ENCODE data around the gene FERMT3. TPM values are rescaled to one million over a fixed set of nuclear protein-coding genes. Genes with fewer than 3 reads are reported as not detected.

The FERMT3 gene
- total RNA-seq, 2 experiments from 2014 or later, result 176 to 178 TPM

DNA sequence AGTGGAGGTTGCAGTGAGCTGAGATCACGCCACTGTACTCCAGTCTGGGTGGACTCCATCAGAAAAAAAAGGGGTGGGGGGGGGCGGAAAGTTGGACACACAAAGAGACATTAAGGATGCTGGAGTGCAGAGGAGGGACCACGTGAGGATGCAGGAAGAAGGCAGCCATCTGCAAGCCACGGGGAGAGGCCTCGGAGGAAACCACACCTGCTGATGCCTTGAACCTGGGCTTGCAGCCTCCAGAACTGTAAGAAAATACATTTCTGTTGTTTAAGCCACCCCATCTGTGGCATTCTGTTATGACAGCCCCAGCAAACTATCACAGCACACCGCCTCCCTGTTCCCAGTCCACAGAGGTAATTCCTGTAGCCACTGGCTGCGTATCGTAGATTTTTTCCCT is 29.8 kb upstream of the FERMT3 start:
- CTCF ChIA-PET, result no interaction called here
- Mint-ChIP-seq H3K27me3 (ENCODE audit: low read depth) (no peaks in the 10 kb centered on the region), H3K27ac (no peak overlapping the region), H3K4me1 (ENCODE audit: low read depth) (peaks cover 29% of the 10 kb centered on the region), H3K4me3 (no peak overlapping the region), H3K36me3 (ENCODE audit: low read depth) (peaks cover 7% of the 10 kb centered on the region), H3K9me3 (peaks cover 8% of the 10 kb centered on the region)
- intact Hi-C loops (cut with micrococcal nuclease), result no loop called here
- DNase-seq, result no peak

DNA sequence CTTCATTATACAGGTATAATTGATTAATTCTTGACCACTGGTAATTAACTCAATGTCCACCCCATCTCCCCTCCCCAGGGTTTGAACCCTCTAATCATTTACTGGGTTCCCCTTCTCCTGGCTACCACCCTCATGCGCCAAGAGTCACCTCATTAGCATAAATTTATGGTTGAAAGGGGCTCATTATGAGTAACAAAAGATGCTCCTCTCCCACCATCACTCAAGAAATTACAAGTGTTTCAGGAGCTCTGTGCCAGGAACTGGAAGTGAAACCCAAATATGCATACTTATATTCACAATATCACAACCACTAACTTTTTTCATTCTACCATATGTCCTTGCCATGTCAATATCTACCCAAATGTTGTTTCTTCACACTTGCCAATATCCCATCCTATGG is 28.3 kb upstream of the FERMT3 start:
- intact Hi-C loops (cut with micrococcal nuclease), result no loop called here
- peaks cover 38% of the 10 kb centered on the region for H3K4me1 Mint-ChIP-seq (ENCODE audit: low read depth)
- DNase-seq, result no peak
- CTCF ChIA-PET, result no interaction called here
- H3K4me3 Mint-ChIP-seq, result no peak overlapping the region
- H3K27me3 Mint-ChIP-seq (ENCODE audit: low read depth), result no peaks in the 10 kb centered on the region
- peaks cover 8% of the 10 kb centered on the region for H3K9me3 Mint-ChIP-seq
- no peak overlapping the region for H3K27ac Mint-ChIP-seq
- H3K36me3 Mint-ChIP-seq (ENCODE audit: low read depth), result peaks cover 7% of the 10 kb centered on the region

DNA sequence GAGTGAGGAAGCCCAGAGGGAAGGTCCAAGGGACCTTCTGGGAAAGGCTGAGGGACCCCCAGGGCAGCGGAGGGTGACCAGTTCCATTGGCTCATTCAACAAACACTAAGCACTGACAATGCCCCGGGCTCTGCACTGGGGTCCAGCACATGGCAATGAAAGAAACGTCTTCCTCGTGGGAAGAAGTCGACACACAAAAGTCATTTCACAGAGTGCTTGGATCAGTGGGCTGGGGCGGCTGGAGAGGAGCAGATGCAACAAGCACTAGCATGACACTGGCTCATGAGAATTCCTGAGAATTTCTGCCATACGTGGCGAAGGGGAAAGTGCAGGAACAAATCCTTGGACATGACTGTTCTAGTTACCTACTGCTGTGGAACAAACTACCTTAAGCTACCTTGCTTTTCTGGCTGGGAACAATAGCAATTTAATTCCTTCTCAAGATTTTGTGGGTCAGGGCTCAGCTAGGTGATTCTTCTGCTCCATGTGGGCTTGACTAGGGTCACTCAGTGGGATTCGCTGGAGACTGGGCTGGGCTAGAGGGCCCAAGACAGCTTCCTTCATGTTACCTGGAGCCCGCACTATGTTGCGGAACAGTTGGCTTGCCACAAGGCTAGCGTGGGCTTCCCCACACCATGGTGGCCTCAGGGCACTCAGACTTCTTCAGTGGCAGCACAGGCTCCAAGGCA is 27.4 kb upstream of the FERMT3 start:
- no peak overlapping the region for H3K27ac Mint-ChIP-seq
- intact Hi-C loops (cut with micrococcal nuclease), result no loop called here
- H3K36me3 Mint-ChIP-seq (ENCODE audit: low read depth), result peaks cover 1% of the 10 kb centered on the region
- CTCF ChIA-PET, result no interaction called here
- H3K9me3 Mint-ChIP-seq, result peaks cover 2% of the 10 kb centered on the region
- peaks cover 47% of the 10 kb centered on the region for H3K4me1 Mint-ChIP-seq (ENCODE audit: low read depth)
- no peak for DNase-seq
- H3K4me3 Mint-ChIP-seq, result no peak overlapping the region
- no peaks in the 10 kb centered on the region for H3K27me3 Mint-ChIP-seq (ENCODE audit: low read depth)

DNA sequence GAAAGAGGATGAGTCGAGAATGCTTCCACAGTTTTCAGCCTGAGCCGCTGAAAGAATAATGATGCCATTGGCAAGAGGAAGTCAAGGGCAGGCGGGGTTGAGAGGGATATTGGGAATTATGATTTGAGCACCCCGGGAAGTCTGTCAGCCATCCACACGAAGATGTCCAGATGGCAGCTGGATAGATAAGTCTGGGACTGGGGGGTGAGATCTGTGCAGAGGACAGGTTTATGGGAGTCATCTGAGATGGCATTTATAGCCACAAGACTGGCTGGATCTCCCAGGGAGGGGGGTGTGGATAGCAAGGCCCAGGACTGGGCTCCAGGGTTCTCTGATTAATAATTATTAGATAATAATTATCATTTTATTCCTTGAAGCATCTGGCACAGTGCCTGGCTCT is 25.6 kb upstream of the FERMT3 start:
- H3K27ac Mint-ChIP-seq, result no peak overlapping the region
- no peaks in the 10 kb centered on the region for H3K27me3 Mint-ChIP-seq (ENCODE audit: low read depth)
- no peak for DNase-seq
- H3K36me3 Mint-ChIP-seq (ENCODE audit: low read depth), result peaks cover 2% of the 10 kb centered on the region
- CTCF ChIA-PET, result interaction anchor here (0.6 to 2.2 kb wide), 5 partner anchors 15 to 120 kb away, joined by 3 to 8 read pairs (median 4); partner anchors contain the start of gene FERMT3
- H3K9me3 Mint-ChIP-seq, result no peaks in the 10 kb centered on the region
- intact Hi-C loops (cut with micrococcal nuclease), result no loop called here
- peaks cover 54% of the 10 kb centered on the region for H3K4me1 Mint-ChIP-seq (ENCODE audit: low read depth)
- no peak overlapping the region for H3K4me3 Mint-ChIP-seq

- Mint-ChIP-seq H3K27me3 (ENCODE audit: low read depth) (no peaks in the 10 kb centered on the region), H3K9me3 (no peaks in the 10 kb centered on the region), H3K36me3 (ENCODE audit: low read depth) (peaks cover 4% of the 10 kb centered on the region), H3K4me1 (ENCODE audit: low read depth) (peaks cover 51% of the 10 kb centered on the region), H3K27ac (no peak overlapping the region), H3K4me3 (peak overlapping the region; percentile 43)
- CTCF ChIA-PET, result interaction anchor here (0.6 to 2.2 kb wide), 7 partner anchors 11 to 119 kb away, joined by 3 to 8 read pairs (median 3); partner anchors contain the start of gene FERMT3
- intact Hi-C loops (cut with micrococcal nuclease), result no loop called here
- DNase-seq, result peak; percentile 76
Observed at GRCh38 chr11:64181506-64182411, 24.8 kb upstream of the FERMT3 start.

DNA sequence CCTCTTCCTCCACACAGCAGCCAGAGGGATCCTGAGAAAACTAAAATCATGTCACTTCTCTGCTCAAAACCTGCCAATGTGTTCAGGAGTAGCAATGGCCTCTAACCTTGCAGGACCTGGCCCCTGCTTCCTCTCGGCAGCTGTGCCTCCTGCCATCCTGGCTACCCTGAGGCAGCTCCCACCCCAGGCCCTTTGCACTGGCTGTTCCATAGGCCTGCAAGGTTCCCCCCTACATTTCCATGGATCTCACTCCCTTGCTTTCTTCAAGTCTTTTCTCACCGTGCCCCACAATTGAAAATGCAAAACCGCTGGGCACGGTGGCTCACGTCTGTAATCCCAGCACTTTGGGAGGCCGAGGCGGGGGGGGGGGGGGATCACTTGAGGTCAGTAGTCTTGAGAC is 22.6 kb upstream of the FERMT3 start:
- H3K36me3 Mint-ChIP-seq (ENCODE audit: low read depth), result peaks cover 6% of the 10 kb centered on the region
- H3K27ac Mint-ChIP-seq, result no peak overlapping the region
- no peaks in the 10 kb centered on the region for H3K27me3 Mint-ChIP-seq (ENCODE audit: low read depth)
- intact Hi-C loops (cut with micrococcal nuclease), result no loop called here
- H3K4me1 Mint-ChIP-seq (ENCODE audit: low read depth), result peaks cover 43% of the 10 kb centered on the region
- H3K9me3 Mint-ChIP-seq, result no peaks in the 10 kb centered on the region
- CTCF ChIA-PET, result interaction anchor here (4.7 kb wide), 1 partner anchor 21 kb away, joined by 25 read pairs; no protein-coding TSS in a partner anchor
- no peak for DNase-seq
- peak overlapping the region; percentile 51 for H3K4me3 Mint-ChIP-seq

GRCh38 chr11:64185175-64185692 is 21.3 kb upstream of the FERMT3 start:
- peak overlapping the region; percentile 94 for H3K27ac Mint-ChIP-seq

DNA sequence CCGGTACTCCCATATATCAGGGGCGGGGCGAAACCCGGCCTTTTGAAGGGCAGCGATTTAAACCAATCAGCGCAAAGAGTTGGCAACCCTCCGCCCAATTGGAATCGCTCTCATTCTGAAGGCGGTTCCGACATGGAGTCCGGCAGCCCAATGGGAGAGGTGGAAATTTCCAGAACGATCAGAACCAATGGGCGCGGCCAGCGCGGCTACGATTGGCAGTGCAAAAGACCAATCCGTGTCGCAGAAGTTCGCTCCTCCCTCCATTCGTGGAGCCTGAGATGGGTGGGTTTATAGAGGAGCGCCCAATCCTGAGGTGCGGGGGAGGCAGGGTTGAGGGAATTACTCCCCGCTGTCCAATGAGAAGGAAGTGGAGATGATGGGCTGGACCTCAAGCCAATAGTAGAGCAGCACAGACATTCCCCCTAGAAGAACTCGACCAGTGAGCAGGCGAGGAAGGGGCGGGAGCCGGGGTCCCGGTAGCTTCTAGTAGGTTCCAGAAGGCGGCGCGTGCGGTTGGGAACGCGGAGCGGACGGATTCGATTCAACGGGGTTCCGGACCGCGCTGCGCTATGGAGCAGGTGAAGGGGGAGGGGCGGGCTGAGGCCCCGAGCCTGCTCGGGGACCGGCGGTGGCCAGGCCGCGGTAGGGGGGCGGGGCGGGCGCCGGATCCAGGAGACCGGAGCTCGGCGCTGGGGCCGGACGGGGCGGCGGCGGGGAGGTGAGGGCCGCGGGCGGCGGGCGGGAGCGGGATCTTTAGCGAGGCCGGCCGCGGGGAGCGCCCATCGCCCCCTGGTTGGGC is 20.6 kb upstream of the FERMT3 start, which contains the start of gene STIP1:
TSS of gene STIP1 (plus strand) at position 479 of the 799 bp plus-strand sequence. CDS start at position 570, 91 bp downstream.
- H3K9me3 Mint-ChIP-seq, result no peaks in the 10 kb centered on the region
- DNase-seq, result peak; percentile 99
- peaks cover 53% of the 10 kb centered on the region for H3K4me1 Mint-ChIP-seq (ENCODE audit: low read depth)
- CTCF ChIA-PET, result interaction anchor here (1.0 to 4.7 kb wide), 4 partner anchors 19 to 118 kb away, joined by 3 to 25 read pairs (median 4); partner anchors contain the start of gene FERMT3
- H3K27me3 Mint-ChIP-seq (ENCODE audit: low read depth), result no peaks in the 10 kb centered on the region
- H3K27ac Mint-ChIP-seq, result peak within 1 kb of the TSS; percentile 94
- peaks cover 12% of the 10 kb centered on the region for H3K36me3 Mint-ChIP-seq (ENCODE audit: low read depth)
- H3K4me3 Mint-ChIP-seq, result no peak within 1 kb of the TSS
- intact Hi-C loops (cut with micrococcal nuclease), result loop anchor here (1.0 to 5.0 kb wide), 11 partner anchors 19 to 591 kb away; partner anchors contain the start of genes COX8A, ESRRA, FKBP2 and MACROD1

More at GRCh38 chr11:64185175-64185692, 21.3 kb upstream of the FERMT3 start:
- no peak overlapping the region for H3K4me3 Mint-ChIP-seq
- peaks cover 9% of the 10 kb centered on the region for H3K36me3 Mint-ChIP-seq (ENCODE audit: low read depth)
- DNase-seq, result peak; percentile 35
- CTCF ChIA-PET, result interaction anchor here (0.6 to 4.7 kb wide), 6 partner anchors 9 to 211 kb away, joined by 3 to 25 read pairs (median 4); partner anchors contain the start of genes COX8A and FERMT3
- H3K9me3 Mint-ChIP-seq, result no peaks in the 10 kb centered on the region
- no peaks in the 10 kb centered on the region for H3K27me3 Mint-ChIP-seq (ENCODE audit: low read depth)
- peaks cover 50% of the 10 kb centered on the region for H3K4me1 Mint-ChIP-seq (ENCODE audit: low read depth)
- intact Hi-C loops (cut with micrococcal nuclease), result loop anchor here (1.0 to 5.0 kb wide), 8 partner anchors 22 to 592 kb away; partner anchors contain the start of genes COX8A, FKBP2, NUDT22 and PPP1R14B

DNA sequence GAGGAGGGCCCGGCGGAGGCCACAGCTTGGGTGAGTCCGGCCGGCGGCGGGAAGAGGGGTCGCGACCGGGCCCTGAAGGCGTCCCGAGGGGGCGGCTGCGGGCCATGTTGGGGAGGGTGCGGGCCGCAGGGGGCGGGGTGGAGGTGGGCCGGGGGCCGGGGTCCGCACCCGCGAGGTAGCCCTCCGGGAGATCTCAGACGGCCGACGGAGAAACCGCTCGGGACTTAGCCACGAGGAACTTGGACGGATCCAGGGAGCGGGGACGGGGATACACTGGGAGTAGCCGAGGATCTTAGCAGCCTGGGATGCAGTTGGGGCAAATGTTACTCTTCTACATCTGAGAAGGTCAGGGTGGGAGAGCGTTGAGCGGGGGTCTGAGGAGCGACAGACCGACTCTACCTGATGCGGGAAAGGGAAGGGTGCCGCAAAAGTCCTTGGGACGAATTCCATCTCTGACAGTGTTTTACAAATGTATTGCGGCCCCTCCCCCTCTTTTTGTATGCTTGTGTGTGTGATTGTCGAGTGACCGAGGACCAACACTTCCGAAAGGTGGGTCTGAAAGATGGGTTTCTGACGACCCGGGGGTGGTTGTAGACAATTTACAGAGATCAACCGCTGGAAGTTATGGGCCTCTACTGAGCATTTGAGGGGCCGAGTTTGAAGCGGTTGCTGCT is 19.9 kb upstream of the FERMT3 start:
- intact Hi-C loops (cut with micrococcal nuclease), result loop anchor here (1.0 to 5.0 kb wide), 5 partner anchors 20 to 591 kb away; partner anchors contain the start of genes ESRRA, MACROD1, MARK2 and RPS6KA4

GRCh38 chr11:64192434-64192833 is 14.1 kb upstream of the FERMT3 start:
- peaks cover 45% of the 10 kb centered on the region for H3K36me3 Mint-ChIP-seq (ENCODE audit: low read depth)
- H3K27me3 Mint-ChIP-seq (ENCODE audit: low read depth), result no peaks in the 10 kb centered on the region
- no peaks in the 10 kb centered on the region for H3K9me3 Mint-ChIP-seq
- H3K4me1 Mint-ChIP-seq (ENCODE audit: low read depth), result peaks cover 39% of the 10 kb centered on the region
- CTCF ChIA-PET, result interaction anchor here (1.5 to 3.6 kb wide), 2 partner anchors 12 to 44 kb away, joined by 3 to 19 read pairs; no protein-coding TSS in a partner anchor
- H3K27ac Mint-ChIP-seq, result no peak overlapping the region
- intact Hi-C loops (cut with micrococcal nuclease), result no loop called here
- DNase-seq, result no peak
- H3K4me3 Mint-ChIP-seq, result no peak overlapping the region

More for the DNA sequence above, 19.9 kb upstream of the FERMT3 start:
- CTCF ChIA-PET, result interaction anchor here (0.7 to 4.7 kb wide), 5 partner anchors 9 to 21 kb away, joined by 3 to 25 read pairs (median 5); partner anchors contain the start of gene FERMT3
- Mint-ChIP-seq H3K4me1 (ENCODE audit: low read depth) (peaks cover 53% of the 10 kb centered on the region), H3K4me3 (no peak overlapping the region), H3K36me3 (ENCODE audit: low read depth) (peaks cover 12% of the 10 kb centered on the region), H3K27me3 (ENCODE audit: low read depth) (no peaks in the 10 kb centered on the region), H3K27ac (no peak overlapping the region), H3K9me3 (no peaks in the 10 kb centered on the region)
- peak; percentile 60 for DNase-seq

GRCh38 chr11:64196626-64197025 is 9.9 kb upstream of the FERMT3 start:
- intact Hi-C loops (cut with micrococcal nuclease), result no loop called here
- CTCF ChIA-PET, result interaction anchor here (0.6 kb wide), 2 partner anchors 8 to 796 kb away, joined by 4 read pairs; no protein-coding TSS in a partner anchor
- Mint-ChIP-seq H3K9me3 (no peaks in the 10 kb centered on the region), H3K4me1 (ENCODE audit: low read depth) (peaks cover 14% of the 10 kb centered on the region), H3K4me3 (no peak overlapping the region), H3K27me3 (ENCODE audit: low read depth) (no peaks in the 10 kb centered on the region), H3K36me3 (ENCODE audit: low read depth) (peaks cover 58% of the 10 kb centered on the region), H3K27ac (no peak overlapping the region)
- DNase-seq, result no peak
